ENCODE measurements around the gene JHY.

JHY gene

GRCh38 chr11:122995526-122995925 lies 113.0 kb downstream of the JHY start:
- no peaks in the 10 kb centered on the region for H3K9me3 Mint-ChIP-seq
- H3K27ac Mint-ChIP-seq, result no peak overlapping the region
- H3K36me3 Mint-ChIP-seq (ENCODE audit: low read depth), result no peaks in the 10 kb centered on the region
- no peaks in the 10 kb centered on the region for H3K4me1 Mint-ChIP-seq (ENCODE audit: low read depth)
- DNase-seq, result no peak
- H3K27me3 Mint-ChIP-seq, result peaks cover 56% of the 10 kb centered on the region
- no peak overlapping the region for H3K4me3 Mint-ChIP-seq

GRCh38 chr11:122998727-122999366 lies 116.3 kb downstream of the JHY start:
- H3K27ac Mint-ChIP-seq, result no peak overlapping the region
- DNase-seq, result no peak
- no peak overlapping the region for H3K4me3 Mint-ChIP-seq
- no peaks in the 10 kb centered on the region for H3K9me3 Mint-ChIP-seq
- H3K36me3 Mint-ChIP-seq (ENCODE audit: low read depth), result no peaks in the 10 kb centered on the region
- H3K27me3 Mint-ChIP-seq, result peaks cover 37% of the 10 kb centered on the region
- H3K4me1 Mint-ChIP-seq (ENCODE audit: low read depth), result no peaks in the 10 kb centered on the region

- Mint-ChIP-seq H3K27me3 (peaks cover 24% of the 10 kb centered on the region), H3K4me1 (ENCODE audit: low read depth) (no peaks in the 10 kb centered on the region), H3K27ac (no peak overlapping the region), H3K4me3 (no peak overlapping the region), H3K9me3 (no peaks in the 10 kb centered on the region), H3K36me3 (ENCODE audit: low read depth) (no peaks in the 10 kb centered on the region)
- no peak for DNase-seq
Observed at GRCh38 chr11:123000721-123001120, 118.2 kb downstream of the JHY start.

GRCh38 chr11:123006860-123007542 lies 124.4 kb downstream of the JHY start:
- H3K4me1 Mint-ChIP-seq (ENCODE audit: low read depth), result no peaks in the 10 kb centered on the region
- no peaks in the 10 kb centered on the region for H3K9me3 Mint-ChIP-seq
- no peak for DNase-seq
- no peak overlapping the region for H3K27ac Mint-ChIP-seq
- no peak overlapping the region for H3K4me3 Mint-ChIP-seq
- H3K36me3 Mint-ChIP-seq (ENCODE audit: low read depth), result no peaks in the 10 kb centered on the region
- H3K27me3 Mint-ChIP-seq, result peaks cover 7% of the 10 kb centered on the region
